Type B pancreatic cell (in vitro differentiated cells): ENCODE data around the gene HLA-E. TPM values are rescaled to one million over a fixed set of nuclear protein-coding genes. Genes with fewer than 3 reads are reported as not detected.

Source experiments
- DNase-seq: peaks from one replicate; pipeline ENCODE4 v3.0.0; 2021; ENCODE audit warnings: mixed read lengths; ENCODE audit not compliant: unreplicated experiment; ENCODE audit errors: extremely low spot score
- H3K27ac Mint-ChIP-seq: 2 replicates; pipeline ENCODE4 v1.8.0; 2021; ENCODE audit warnings: mild to moderate bottlenecking, mixed read lengths
- H3K27me3 Mint-ChIP-seq: 2 replicates; pipeline ENCODE4 v1.8.0; 2021; ENCODE audit warnings: mixed read lengths
- H3K36me3 Mint-ChIP-seq: 2 replicates; pipeline ENCODE4 v1.8.0; 2021; ENCODE audit warnings: mixed read lengths
- H3K4me1 Mint-ChIP-seq: one replicate; pipeline ENCODE4 v1.8.0; 2021; ENCODE audit warnings: mixed read lengths; ENCODE audit not compliant: unreplicated experiment
- H3K4me3 Mint-ChIP-seq: 2 replicates; pipeline ENCODE4 v1.8.0; 2021; ENCODE audit warnings: mild to moderate bottlenecking, mixed read lengths
- H3K9me3 Mint-ChIP-seq: 2 replicates; pipeline ENCODE4 v1.8.0; 2021; ENCODE audit warnings: mixed read lengths
- CTCF ChIP-seq: fragments of 200-600 bp; sonication (generic); conservative IDR thresholded peaks from 2 replicates; pipeline ENCODE4 v1.5.0; 2021; ENCODE audit warnings: antibody characterized with exemption, mild to moderate bottlenecking
- long read RNA-seq: library from polyadenylated mRNA; unstranded; transcript quantifications from one replicate; pipeline ENCODE4 v2.0.0, GENCODE V29; 2020
- total RNA-seq: library from RNA; stranded (reverse); gene quantifications from 2 replicates; pipeline ENCODE4 v1.2.1, GENCODE V29; 2021; ENCODE audit warnings: low replicate concordance

HLA-E gene
- 50.8 and 109 TPM in 2 replicates for total RNA-seq
- long read RNA-seq, transcript HLA-E-201 (8 exons, 2,601 nt): major isoform, 294 of 313 reads
- long read RNA-seq, partial matches to known transcripts: 9 of 313 reads
- long read RNA-seq, other reads (novel, unspliced or antisense): 10 of 313 reads

DNA sequence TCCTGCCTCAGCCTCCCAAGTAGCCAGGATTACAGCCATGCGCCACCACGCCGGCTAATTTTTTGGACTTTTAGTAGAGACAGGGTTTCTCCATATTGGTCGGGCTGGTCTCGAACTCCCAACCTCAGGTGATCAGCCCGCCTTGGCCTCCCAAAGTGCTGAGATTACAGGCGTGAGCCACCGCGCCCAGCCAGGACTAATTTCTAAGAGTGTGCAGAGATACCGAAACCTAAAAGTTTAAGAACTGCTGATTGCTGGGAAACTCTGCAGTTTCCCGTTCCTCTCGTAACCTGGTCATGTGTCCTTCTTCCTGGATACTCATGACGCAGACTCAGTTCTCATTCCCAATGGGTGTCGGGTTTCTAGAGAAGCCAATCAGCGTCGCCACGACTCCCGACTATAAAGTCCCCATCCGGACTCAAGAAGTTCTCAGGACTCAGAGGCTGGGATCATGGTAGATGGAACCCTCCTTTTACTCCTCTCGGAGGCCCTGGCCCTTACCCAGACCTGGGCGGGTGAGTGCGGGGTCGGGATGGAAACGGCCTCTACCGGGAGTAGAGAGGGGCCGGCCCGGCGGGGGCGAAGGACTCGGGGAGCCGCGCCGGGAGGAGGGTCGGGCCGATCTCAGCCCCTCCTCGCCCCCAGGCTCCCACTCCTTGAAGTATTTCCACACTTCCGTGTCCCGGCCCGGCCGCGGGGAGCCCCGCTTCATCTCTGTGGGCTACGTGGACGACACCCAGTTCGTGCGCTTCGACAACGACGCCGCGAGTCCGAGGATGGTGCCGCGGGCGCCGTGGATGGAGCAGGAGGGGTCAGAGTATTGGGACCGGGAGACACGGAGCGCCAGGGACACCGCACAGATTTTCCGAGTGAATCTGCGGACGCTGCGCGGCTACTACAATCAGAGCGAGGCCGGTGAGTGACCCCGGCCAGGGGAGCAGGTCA, at the start of gene HLA-E:
TSS of gene HLA-E (plus strand) at position 429 of the 945 bp plus-strand sequence. CDS start at position 452, 23 bp downstream.
- peak within 1 kb of the TSS; percentile 98 for H3K4me3 Mint-ChIP-seq
- no peaks in the 10 kb centered on the region for H3K9me3 Mint-ChIP-seq
- peak; percentile 88 for DNase-seq
- H3K27me3 Mint-ChIP-seq: peaks cover 31% of the 10 kb centered on the region
- peaks cover 4% of the 10 kb centered on the region for H3K36me3 Mint-ChIP-seq
- TF ChIP-seq CTCF: no peak
- peaks cover 10% of the 10 kb centered on the region for H3K4me1 Mint-ChIP-seq
- H3K27ac Mint-ChIP-seq: peak within 1 kb of the TSS; percentile 99

- no peak overlapping the region for H3K27ac Mint-ChIP-seq
- no peak for DNase-seq
These were observed 48.1 kb upstream of the HLA-E start for GRCh38 chr6:30441171-30441570.

GRCh38 chr6:30443657-30444450, 45.5 kb upstream of the HLA-E start:
- Mint-ChIP-seq H3K4me3 (no peak overlapping the region), H3K4me1 (no peaks in the 10 kb centered on the region), H3K9me3 (no peaks in the 10 kb centered on the region), H3K27ac (no peak overlapping the region), H3K36me3 (no peaks in the 10 kb centered on the region), H3K27me3 (peaks cover 95% of the 10 kb centered on the region)
- no peak for TF ChIP-seq CTCF
- no peak for DNase-seq

More at GRCh38 chr6:30441171-30441570, 48.1 kb upstream of the HLA-E start:
- no peak overlapping the region for H3K4me3 Mint-ChIP-seq
- no peaks in the 10 kb centered on the region for H3K9me3 Mint-ChIP-seq
- no peak for TF ChIP-seq CTCF
- H3K4me1 Mint-ChIP-seq: no peaks in the 10 kb centered on the region
- H3K27me3 Mint-ChIP-seq: peaks cover 90% of the 10 kb centered on the region
- no peaks in the 10 kb centered on the region for H3K36me3 Mint-ChIP-seq

DNA sequence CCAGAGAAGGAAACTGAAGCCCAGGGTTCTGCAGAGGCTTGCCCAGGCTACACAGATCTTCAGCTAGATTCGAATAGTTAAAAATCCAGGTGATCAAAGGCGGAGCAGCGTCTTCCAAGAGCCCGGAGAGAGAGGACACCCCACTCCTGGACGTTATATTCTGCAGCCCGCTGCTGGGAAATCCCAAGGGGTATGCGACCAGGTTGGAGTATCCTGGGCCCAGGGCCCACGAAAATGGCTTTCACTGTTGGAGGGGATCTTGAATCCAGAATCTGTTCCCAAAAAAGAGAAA, 44.9 kb upstream of the HLA-E start:
- no peak overlapping the region for H3K4me3 Mint-ChIP-seq
- no peak for TF ChIP-seq CTCF
- peaks cover 95% of the 10 kb centered on the region for H3K27me3 Mint-ChIP-seq
- no peaks in the 10 kb centered on the region for H3K9me3 Mint-ChIP-seq
- H3K4me1 Mint-ChIP-seq: no peaks in the 10 kb centered on the region
- no peak overlapping the region for H3K27ac Mint-ChIP-seq
- DNase-seq: no peak
- no peaks in the 10 kb centered on the region for H3K36me3 Mint-ChIP-seq

DNA sequence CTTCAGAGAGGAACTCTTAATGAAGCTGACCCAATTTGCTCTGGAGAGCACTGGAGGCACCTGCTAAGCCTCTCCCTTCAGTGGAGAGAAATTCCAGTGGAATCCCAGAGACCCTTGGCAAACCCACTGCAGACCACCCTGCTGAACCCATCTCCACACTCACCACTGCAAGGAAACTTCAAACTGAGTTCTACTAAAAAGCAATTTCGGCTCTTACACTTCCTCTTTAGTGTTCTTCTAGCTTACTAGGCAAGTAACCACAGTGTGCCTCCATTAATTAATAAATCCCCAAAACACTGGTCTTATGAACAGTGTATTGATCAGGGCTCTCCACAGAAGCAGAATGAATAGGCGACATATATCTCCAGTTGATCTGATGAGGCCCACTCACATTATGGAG, 43.0 kb upstream of the HLA-E start:
- no peaks in the 10 kb centered on the region for H3K9me3 Mint-ChIP-seq
- DNase-seq: no peak
- H3K4me1 Mint-ChIP-seq: no peaks in the 10 kb centered on the region
- H3K36me3 Mint-ChIP-seq: no peaks in the 10 kb centered on the region
- TF ChIP-seq CTCF: no peak
- no peak overlapping the region for H3K27ac Mint-ChIP-seq
- peaks cover 94% of the 10 kb centered on the region for H3K27me3 Mint-ChIP-seq
- H3K4me3 Mint-ChIP-seq: no peak overlapping the region
